Ascending aorta (tissue), 2 donors: ENCODE results near the gene FUZ. TPM values are rescaled to one million over a fixed set of nuclear protein-coding genes. Genes with fewer than 3 reads are reported as not detected.

Experiments used
- DNase-seq, 2 donors: peaks; one replicate each; pipeline ENCODE4 v3.0.0-alpha.2; 2019; ENCODE audit warnings: low spot score in 2 of 2
- H3K27ac ChIP-seq, 2 donors: fragments of 200-600 bp; sonication (generic); one replicate each; pipeline ENCODE4 v1.5.1; 2016 to 2017; ENCODE audit warnings: mild to moderate bottlenecking in 1 of 2
- H3K27me3 ChIP-seq: fragments of 200-600 bp; sonication (generic); one replicate; pipeline ENCODE4 v1.5.1; 2017
- H3K36me3 ChIP-seq, 2 donors: fragments of 200-600 bp; sonication (generic); one replicate each; pipeline ENCODE4 v1.5.1; 2016
- H3K4me1 ChIP-seq, 2 donors: fragments of 200-600 bp; sonication (generic); one replicate each; pipeline ENCODE4 v1.5.1; 2016 to 2017; ENCODE audit warnings: mild to moderate bottlenecking in 1 of 2
- H3K4me3 ChIP-seq, 2 donors: fragments of 200-600 bp; sonication (generic); one replicate each; pipeline ENCODE4 v1.5.1; 2016 to 2017; ENCODE audit warnings: mild to moderate bottlenecking in 1 of 2
- H3K9me3 ChIP-seq, 2 donors: fragments of 200-600 bp; sonication (generic); one replicate each; pipeline ENCODE4 v1.5.1; 2016
- intact Hi-C: fragments of 100-400 bp; cut with DNase I; formaldehyde crosslinking; loops from one replicate; pipeline ENCODE4 v1.15.1; 2023
- total RNA-seq: library from RNA; depleted of rRNA; stranded (reverse); fragments of >200 nt; gene quantifications from one replicate; pipeline ENCODE4 v1.1.0, GENCODE V29; 2016
- TF ChIP-seq, protein P1 (sequence below), 3 experiments: fragments of 200-600 bp in 2 of 3; fragments of 450-650 bp in 1 of 3; sonication (generic) in 2 of 3; IDR thresholded peaks; one replicate each; pipeline ENCODE4 v1.5.1; 2016 to 2019; ENCODE audit warnings: antibody characterized with exemption in 3 of 3, mild to moderate bottlenecking in 1 of 3, moderate library complexity in 1 of 3

Gene FUZ
- total RNA-seq, 1 donor from 2014 or later, result 22.1 TPM

DNA sequence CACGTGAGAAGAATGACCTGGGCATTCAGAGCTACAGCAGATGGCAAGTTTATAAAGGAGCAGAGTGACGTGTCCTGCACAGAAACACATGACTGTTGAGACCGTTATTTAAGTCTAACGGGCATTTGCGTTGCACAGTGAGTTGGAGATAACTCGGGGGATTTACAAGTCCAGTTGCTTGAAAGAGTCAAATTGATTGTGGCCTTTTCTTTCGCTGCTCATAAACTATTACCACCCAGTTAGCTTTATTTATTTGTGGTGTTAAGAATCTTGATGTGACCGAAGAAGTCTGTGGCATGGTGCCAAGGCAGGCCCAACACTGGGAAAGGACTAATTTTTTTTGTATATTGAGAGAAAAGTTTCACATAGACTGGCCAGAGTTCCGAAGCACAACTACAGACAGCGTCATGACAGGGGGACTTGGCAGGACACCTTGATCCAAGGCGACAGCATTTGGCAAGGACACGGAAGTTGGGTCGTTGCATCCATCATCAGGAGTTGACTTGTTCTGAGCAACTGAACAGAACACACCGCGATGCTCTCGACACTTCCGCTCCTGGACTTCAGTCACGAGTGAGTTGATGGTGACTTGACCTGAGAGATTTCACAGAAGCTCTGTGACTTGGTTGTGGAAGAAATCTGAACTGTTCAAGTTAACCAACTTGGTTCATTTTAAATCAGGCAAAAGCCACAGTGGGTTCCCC, 25.9 kb upstream of the FUZ start:
- Histone ChIP-seq H3K9me3 (no peaks in the 10 kb centered on the region), H3K4me3 (no peak overlapping the region), H3K4me1 (no peaks in the 10 kb centered on the region), H3K27ac (no peak overlapping the region), H3K27me3 (no peaks in the 10 kb centered on the region), H3K36me3 (peaks cover 35 to 64% of the 10 kb centered on the region in 2 donors)
- no peak for DNase-seq
- TF ChIP-seq, protein P1, sequence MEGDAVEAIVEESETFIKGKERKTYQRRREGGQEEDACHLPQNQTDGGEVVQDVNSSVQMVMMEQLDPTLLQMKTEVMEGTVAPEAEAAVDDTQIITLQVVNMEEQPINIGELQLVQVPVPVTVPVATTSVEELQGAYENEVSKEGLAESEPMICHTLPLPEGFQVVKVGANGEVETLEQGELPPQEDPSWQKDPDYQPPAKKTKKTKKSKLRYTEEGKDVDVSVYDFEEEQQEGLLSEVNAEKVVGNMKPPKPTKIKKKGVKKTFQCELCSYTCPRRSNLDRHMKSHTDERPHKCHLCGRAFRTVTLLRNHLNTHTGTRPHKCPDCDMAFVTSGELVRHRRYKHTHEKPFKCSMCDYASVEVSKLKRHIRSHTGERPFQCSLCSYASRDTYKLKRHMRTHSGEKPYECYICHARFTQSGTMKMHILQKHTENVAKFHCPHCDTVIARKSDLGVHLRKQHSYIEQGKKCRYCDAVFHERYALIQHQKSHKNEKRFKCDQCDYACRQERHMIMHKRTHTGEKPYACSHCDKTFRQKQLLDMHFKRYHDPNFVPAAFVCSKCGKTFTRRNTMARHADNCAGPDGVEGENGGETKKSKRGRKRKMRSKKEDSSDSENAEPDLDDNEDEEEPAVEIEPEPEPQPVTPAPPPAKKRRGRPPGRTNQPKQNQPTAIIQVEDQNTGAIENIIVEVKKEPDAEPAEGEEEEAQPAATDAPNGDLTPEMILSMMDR (IDR thresholded peaks at IDR 0.05), result no peak
- intact Hi-C loops, result no loop called here

DNA sequence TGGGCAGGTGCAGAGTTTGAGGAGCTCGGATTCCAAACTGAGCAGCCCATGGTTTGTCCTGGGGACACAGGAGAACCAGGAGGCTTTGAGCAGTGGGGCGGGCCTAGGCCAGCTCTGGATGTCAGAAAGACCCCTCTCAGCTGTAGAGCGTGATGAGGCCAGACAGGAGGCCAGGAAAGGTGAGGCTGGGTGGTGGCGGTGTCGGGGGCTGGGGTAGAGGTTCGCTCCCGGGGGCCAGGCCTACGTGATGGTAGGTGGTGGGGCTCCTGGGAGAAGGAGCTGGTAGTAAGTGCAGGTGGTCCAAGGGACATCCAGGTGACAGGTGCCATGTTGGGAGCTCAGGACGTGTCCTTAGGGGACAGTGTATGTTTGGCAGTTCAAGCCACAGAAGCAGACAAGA, 24.3 kb upstream of the FUZ start:
- H3K9me3 ChIP-seq, result no peaks in the 10 kb centered on the region
- H3K27ac ChIP-seq, result no peak overlapping the region
- intact Hi-C loops, result no loop called here
- H3K4me3 ChIP-seq, result no peak overlapping the region
- TF ChIP-seq, protein P1 (IDR thresholded peaks at IDR 0.05), result no peak
- no peaks in the 10 kb centered on the region for H3K4me1 ChIP-seq
- peaks cover 50 to 79% of the 10 kb centered on the region in 2 donors for H3K36me3 ChIP-seq
- DNase-seq, result no peak
- H3K27me3 ChIP-seq, result no peaks in the 10 kb centered on the region

DNA sequence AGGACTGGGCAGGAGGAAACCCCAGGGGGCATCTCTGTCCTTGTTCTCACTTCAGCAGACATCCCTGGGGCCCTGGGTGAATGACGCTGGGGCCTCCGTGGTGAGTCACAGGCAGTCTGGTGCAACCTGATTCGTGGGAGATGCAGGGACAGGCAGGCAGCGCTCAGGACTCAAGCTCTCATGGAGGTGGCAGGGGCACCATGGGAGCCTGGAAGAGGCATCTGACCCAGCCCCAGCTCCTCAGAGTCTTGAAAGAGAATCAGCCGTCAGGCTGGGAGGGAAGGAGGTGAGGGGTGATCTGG, 23.9 kb upstream of the FUZ start:
- Histone ChIP-seq H3K27ac (no peak overlapping the region), H3K27me3 (no peaks in the 10 kb centered on the region), H3K36me3 (peaks cover 54 to 84% of the 10 kb centered on the region in 2 donors), H3K9me3 (no peaks in the 10 kb centered on the region), H3K4me3 (no peak overlapping the region), H3K4me1 (no peaks in the 10 kb centered on the region)
- TF ChIP-seq, protein P1 (IDR thresholded peaks at IDR 0.05), result no peak
- intact Hi-C loops, result no loop called here
- no peak for DNase-seq

DNA sequence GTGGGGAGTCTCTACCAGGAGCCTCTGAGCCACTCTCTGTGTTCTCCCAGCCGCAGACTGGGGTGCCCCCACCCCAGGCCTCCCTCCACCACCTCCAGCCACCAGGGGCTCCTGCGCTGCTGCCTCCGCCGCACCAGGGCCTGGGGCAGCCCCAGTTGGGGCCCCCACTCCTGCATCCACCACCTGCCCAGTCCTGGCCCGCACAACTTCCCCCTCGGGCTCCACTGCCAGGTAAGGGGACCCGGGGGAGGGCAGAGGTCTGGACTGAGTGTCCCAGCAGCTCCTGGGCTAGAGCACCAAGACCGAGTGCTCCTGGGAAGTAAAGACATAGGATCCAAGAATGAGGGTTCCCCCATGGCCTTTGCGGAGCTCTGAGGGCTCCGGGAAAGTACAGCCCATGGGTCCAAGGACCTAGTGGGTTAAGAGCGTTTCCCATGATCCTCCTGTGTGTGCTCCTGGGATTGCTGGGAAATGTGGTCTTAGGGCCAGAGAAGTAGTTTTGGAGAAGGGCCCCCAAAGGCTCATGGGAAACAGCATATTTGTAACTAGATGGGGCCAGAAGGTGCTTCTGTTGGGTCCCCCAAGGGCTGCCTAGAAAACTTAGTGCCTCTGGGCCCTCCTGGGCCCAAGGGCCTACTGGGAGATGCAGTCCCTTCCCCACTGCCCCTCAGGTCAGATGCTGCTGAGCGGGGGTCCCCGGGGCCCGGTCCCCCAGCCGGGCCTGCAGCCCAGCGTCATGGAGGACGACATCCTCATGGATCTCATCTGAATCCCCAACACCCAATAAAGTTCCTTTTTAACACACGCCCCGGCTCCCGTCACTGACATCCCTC, 23.3 kb upstream of the FUZ start:
- no peaks in the 10 kb centered on the region for H3K4me1 ChIP-seq
- TF ChIP-seq, protein P1 (IDR thresholded peaks at IDR 0.05), result no peak
- no peak overlapping the region for H3K27ac ChIP-seq
- no peaks in the 10 kb centered on the region for H3K27me3 ChIP-seq
- peaks cover 59 to 90% of the 10 kb centered on the region in 2 donors for H3K36me3 ChIP-seq
- intact Hi-C loops, result no loop called here
- H3K4me3 ChIP-seq, result no peak overlapping the region
- no peak for DNase-seq
- H3K9me3 ChIP-seq, result no peaks in the 10 kb centered on the region

DNA sequence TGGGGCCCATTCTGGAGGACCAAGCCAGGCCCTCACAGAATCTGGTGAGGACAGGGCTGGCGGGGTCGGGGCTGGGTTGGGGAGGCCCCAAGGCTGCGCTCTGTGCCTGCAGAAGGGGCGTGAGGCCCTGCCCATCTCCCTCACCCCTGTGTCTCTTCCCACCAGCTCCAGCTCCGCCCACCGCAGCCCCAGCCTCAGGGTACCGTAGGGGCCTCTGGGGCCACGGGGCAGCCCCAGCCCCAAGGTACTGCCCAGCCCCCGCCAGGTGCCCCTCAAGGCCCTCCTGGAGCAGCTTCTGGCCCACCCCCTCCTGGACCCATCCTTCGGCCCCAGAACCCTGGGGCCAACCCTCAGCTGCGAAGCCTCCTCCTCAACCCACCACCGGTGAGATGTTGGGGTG, 22.5 kb upstream of the FUZ start:
- intact Hi-C loops, result no loop called here
- Histone ChIP-seq H3K27ac (no peak overlapping the region), H3K36me3 (peaks cover 67 to 93% of the 10 kb centered on the region in 2 donors)

More for the DNA sequence above, 22.5 kb upstream of the FUZ start:
- Histone ChIP-seq H3K9me3 (no peaks in the 10 kb centered on the region), H3K4me3 (no peak overlapping the region), H3K27me3 (no peaks in the 10 kb centered on the region), H3K4me1 (no peaks in the 10 kb centered on the region)
- no peak for DNase-seq
- TF ChIP-seq, protein P1 (IDR thresholded peaks at IDR 0.05), result no peak
